GM18868 (cell line): ENCODE data around the gene DDB1.

Experiments
- ATAC-seq: cut with Tn5 transposase; IDR thresholded peaks from one replicate; pipeline ENCODE4 v1.9.1; 2021; ENCODE audit warnings: mild to moderate bottlenecking, moderate library complexity; ENCODE audit not compliant: unreplicated experiment

DDB1 gene

DNA sequence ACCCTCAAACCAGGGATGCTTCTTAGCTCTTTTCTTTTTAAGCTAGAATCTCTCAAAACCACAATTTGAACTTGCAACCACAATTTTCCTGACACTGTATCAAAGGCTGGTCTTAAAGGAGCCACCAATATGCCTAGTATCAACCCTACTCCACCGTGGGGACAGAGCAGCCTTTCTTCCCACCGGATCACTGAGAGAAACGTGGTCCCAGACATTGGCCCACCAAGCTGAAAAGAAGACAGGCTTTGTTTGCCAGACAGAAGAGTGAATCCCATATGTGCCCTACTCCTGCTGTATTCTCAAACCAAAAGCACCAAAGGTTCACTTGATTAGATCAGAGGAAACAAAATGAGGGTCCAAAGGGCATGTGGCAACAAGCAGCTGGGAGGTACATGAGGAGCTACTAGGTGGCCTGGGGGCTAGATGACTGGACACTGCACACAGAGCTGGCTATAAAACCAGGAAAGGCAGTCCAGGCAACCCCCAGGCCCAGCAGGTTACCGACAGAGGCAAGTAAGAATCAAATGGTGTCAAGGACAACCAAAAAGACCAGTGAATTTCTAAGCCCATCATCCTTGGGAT is 34.2 kb downstream of the DDB1 start:
- no peak for ATAC-seq

DNA sequence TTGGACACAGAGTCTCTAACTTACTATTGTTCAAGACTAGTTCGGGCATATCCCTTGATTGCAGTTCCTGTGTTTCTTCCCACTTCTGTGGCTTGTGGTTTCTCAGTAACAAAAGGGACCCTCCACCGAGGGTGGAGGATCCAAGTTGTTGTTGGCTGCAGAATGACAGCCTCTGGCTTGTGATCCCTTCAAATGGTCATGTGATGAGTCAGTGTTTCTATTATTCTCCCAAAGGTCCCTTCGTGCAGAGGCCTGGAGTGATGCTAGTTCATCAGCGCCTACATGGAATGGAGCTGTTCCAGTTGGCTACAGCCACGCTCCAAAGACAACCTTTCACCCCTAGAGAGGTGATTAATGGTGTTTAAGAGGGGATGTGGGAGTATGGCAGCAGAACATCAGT is 35.2 kb downstream of the DDB1 start:
- no peak for ATAC-seq

DNA sequence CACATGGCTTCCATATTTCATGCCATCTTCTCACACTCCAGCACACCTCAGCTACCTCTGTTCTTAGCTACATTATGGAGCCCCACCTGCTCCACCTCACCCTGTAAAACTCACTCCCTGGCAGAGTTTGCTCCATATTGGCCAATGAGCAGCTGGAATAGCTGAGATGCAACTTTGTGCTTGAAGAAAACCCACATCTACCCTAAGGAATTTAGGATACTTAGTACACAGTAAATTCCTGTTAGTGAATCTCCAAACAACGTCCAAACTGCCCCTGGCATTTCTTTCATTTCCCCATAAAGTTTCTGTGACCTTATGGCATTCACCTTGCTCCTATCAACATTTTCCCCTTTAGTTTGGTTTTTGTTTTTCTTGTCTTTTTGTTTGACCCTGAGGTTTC is 35.6 kb downstream of the DDB1 start:
- no peak for ATAC-seq

DNA sequence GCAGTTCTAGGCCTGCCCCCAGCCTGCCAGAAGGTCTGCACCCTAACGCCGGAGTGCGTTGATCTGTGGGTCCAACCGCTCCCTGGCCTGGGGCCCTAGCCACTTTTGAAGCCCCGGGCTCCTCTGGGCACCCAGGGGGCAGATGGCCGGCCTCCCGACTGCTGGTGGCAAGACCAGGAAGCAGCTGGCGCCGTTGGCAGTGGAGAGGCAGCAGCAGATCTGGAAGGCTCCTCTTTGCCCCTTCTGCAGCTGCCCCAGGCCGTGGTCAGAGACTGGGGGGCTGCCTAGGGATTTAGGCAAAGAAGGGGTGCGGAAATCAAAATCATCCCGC is 37.3 kb downstream of the DDB1 start:
- ATAC-seq, result no peak

DNA sequence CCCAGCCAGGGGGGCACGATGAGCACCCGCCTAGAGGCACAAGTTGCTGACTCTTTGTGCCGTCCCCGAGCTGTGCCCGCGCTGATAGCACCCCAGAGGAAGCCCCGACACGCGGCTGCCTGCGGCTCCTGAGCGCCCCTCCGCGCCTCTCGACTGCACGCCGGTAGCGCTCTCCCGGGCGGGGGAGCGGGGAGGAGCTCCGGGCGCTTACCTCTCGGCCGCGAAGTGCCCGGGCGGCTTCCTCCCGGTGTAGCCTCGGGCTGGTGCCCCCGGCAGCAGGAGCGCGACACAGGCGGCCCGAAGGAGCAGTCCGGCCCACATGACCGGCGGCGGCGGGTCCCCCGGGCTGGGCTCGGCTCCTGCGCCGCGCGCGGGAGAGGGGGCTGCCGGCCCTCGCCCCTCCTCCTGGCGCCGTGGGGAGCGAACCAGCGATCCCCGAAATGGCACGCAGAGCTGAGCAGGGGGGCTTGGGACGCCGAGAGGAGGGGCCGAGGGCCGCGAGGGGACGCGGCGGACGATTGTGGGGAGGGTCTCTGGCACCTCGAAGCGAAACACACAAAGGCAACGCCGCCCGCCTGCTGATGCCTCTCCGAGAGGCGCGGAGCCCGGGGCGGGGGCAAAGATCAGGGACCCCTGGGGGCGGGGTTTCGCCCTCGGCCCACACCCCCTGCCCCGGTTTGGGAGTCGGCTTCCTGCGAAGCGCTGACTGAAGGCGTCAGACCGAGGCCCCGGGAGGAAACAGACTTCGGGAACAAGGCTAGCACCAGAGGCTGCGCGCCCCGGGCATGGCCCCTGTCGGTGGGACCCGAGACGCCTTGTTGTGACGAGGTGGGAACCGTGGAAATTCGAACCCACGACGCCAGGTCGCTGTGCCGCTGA is 37.9 kb downstream of the DDB1 start, which contains the start of gene VWCE:
Gene VWCE, minus strand, starts transcription at position 600 of the 879 bp plus-strand sequence. Its CDS starts 279 bp downstream, at position 321.
- ATAC-seq, result peak; percentile 75

DNA sequence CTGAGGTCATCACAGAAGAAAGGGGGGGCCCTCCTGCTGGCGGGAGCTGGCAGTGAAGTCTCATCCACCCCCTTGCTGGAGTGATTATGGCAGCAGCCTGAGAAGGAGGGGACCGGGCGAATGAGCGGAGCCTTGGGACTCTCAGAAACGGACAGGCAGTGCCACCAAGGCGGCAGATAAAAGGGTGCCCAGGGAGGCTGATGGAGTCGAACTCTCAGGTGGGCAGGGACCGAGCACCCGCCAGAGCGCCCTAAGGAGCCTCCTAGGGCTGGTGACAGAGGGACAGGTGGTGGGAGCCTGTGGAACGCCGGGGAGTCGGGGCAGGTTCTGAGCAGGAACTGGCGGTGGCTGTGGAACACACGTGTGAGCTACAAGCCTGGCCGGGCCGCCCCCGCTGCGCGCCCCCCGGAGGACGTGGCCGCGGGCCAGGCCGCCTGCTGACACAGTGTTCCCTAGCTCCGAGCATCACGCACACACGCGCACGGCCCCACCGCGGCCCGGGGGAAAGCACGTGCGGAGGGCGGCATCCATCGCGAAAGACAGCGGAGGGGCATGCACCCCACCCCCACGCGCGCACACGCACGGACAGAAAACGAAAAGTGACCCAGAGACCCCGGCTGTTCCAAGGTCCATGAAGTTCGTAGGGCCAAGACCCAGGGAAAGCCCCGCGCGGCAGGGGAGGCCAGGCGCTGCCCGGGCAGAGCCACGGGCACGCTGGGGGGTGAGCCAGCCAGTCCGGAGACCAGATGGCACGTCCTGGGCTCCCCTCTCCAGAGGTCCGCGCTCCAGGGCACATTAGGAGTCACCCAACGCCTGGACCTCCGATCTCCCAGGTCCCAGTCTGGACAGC is 38.8 kb downstream of the DDB1 start:
- peak; percentile 27 for ATAC-seq

DNA sequence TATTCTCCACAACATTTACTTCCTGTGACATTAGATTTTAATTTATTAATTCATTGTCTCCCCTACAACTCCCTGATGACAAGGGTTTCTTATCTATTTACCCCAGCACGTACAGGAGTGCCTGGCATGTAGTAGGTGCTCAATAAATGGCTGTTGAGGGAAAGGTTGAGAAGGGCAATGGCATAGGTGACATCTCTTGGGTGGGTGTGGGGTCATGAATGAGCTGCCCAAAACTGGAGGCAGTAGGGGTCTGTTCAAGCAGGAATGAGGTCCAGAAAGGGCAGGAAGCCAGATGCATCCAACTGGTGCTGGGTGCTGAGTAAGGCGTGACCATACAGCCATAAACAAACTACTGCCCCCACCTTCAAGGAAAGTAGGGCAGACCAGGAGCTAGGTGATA is 40.5 kb downstream of the DDB1 start:
- ATAC-seq, result no peak

DNA sequence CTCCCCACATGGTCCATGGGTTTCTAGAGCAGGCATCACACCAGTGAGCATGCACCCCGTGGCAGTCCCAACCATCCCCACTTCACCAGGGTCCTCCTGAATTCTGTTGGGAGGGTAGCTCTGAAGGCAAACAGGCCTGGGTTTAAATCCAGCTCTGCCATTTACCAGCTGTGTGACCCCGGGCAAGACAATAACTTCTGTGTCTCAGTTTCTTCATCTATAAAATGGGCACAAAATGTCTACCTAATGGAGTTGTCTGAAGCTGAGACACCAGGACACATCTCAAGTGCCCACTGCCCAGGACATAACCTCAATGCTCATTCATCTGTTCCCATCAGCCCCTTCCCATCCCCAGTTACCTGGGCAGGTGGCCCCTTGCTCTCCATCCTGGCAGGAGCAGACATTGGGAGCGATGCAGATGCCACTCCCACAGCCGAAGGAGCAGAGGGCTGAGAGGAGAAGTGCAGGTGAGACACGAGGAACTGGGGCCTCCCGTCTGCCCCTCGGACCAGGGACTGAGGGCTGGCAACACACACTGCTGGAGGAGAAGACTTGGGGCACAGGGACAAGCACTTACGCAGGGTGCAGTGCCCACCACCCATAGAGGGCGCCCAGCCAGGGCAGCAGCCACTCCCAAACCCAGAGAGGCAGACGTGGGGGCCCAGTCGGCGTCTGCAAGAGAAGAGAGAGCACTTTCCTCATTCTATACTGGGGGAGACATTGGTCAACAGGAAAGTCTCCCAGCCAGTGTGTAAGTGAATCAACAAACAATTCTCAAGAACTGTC is 41.8 kb downstream of the DDB1 start:
- no peak for ATAC-seq

DNA sequence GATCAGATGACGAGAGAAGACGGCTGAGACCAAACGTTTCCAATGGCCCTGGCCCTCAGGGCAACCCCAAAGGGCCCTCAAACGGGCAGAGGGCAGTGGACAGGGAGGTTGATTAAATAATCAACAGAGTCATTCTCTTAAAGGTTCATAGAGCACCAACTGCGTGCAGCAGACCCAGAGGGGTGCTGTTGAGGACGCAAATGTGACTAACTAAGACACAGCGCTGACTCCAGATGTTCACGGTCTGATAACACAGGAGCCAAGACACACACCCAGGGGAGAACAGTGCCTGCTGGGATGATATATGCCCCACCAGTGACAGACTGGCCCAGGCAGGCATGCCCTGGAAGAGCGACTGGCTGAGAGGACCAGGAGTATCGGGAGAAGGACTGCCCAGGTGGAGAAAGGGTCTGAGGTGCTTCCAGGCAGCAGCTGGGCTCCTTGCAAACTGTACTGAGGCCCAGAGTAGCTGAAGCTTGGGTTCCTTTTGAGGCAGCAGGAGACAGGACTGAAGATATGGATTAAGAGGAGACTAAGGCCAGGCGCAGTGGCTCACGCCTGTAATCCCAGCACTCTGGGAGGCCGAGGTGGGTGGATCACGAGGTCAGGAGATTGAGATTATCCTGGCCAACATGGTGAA is 45.4 kb downstream of the DDB1 start:
- no peak for ATAC-seq

DNA sequence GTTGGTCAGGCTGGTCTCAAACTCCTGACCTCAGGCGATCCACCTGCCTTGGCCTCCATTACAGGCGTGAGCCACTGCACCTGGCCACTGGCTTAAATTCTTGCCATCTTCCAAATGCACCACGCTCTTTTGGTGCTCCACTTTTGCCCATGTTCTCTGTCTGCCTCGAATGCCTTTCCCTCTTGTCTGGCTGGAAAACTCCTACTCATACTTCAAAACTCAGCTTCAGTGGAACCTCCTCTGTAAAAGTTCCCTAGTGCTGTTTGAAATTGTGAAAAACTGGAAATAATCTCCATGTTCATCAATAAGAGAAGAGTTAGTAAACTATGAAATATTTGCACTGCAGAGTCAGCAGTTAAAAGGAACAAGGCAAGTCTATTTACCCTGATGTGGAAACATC is 49.3 kb downstream of the DDB1 start:
- ATAC-seq, result no peak

DNA sequence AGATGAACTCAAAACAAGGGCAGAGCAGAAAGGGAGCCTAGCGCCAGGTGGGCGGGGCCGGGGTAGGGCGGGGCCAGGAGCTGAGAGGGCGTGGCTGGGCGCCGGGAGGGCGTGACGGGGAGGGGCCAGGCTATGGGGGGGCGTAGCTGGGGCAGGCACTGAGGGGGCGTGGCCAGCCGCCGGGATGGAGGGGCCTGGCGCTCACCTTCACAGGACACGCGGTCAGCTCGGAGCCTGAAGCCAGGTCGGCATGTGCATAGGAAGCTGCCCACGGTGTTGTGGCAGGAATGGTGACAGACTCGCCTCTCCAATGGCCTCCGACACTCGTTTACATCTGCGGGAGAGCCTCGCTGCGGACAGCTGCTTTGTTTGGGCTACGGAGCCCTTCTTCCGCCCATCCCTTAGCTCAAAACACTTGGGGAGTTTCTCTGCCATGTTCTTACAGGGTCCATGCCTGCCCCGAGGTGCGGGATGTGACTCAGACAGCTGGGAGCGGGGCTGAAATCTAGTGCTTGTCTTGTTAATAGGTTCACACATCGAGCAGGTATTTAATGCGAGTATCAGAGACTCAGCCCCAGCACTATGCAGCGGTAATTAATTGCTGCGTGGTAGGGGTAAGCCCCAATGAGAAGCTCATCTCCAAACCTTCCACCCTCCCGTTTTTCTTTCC is 51.2 kb downstream of the DDB1 start:
- ATAC-seq, result no peak

DNA sequence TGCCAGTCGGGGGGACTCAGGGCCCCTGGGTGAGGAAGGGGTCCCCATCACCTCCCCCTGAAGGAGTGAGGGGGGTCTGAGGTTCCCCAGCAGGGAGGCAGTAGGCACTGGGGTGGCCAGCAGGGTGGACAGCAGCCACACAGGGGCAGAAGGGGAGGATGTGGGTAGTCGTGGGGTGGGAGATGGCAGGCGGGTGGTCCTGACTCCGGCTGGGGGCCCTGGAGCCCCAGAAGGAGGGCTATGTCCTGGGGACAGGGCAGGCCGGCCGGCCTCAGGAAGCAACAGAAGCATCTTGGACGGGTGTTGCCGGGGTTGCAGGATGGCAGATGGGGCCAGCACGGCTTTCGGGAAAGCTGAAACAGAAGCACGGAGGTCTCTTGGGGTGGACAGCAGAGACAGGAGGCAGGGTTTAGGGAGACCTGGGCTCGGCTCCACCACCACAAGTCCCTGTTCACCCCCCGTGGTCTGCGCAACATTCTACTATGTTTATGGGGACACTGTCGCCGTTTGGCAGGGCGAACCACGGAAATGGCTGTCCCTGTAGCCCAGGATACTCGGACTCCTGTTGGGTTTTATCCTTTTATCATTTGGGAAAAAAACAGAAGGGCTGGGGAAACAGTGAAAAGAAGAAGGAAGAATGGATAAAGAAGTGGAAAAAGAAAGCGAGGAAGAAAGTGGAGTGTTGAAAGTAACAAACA is 51.9 kb downstream of the DDB1 start:
- no peak for ATAC-seq

DNA sequence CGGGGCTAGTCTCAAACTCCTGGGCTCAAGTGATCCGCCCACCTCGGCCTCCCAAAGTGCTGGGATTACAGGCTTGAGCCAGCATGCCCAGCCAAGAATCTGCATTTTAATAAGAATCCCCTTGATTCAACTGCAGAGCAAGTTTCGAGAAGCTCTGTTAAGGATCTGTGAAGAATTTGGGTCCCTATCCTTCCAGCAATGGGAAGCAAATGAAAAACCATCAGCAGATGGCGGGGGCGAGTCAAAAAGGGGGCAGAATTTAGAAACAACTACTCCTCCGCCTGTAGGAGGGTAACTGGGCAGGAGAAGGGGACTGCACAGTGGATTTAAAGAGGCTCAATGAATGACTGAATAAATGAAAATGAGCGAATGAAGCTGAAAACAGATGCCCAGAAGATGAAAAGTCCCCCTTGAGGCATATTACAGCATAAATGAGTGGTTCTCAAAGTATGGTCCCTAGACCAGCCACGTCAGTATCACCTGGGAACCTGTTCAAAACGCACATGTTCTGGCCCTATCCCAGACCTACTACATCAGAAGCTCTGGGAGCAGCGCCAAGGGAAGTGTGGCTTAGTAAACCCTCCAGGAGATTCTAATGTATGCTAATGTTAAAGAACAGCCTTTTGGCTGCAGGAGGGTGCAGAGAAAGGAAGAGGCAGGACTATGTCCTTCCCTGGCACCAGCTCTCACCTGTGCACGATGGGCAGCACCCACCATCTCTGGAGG is 52.8 kb downstream of the DDB1 start:
- ATAC-seq, result no peak

DNA sequence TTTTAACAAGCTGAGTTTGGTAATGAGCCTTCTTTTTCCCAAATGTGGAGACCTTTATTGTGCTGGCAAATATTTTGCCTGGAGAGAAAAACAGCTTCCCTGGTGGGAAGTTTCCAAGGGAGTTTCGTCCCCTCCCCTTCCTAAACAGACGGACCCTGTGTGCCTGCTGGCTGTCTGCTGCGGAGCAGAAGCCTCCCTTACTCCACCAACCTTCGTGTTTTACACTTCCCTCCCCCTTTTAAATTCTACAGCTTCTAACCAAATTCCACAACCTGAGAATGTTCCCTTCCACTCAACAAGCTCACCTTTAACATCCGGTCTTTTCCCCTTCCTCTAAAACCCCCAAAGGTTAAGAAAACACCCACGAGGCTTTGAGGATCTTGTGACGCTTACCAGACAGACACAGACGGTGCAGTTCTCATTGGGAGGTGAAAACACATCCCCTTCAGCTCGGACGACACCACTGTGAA is 54.9 kb downstream of the DDB1 start:
- no peak for ATAC-seq

DNA sequence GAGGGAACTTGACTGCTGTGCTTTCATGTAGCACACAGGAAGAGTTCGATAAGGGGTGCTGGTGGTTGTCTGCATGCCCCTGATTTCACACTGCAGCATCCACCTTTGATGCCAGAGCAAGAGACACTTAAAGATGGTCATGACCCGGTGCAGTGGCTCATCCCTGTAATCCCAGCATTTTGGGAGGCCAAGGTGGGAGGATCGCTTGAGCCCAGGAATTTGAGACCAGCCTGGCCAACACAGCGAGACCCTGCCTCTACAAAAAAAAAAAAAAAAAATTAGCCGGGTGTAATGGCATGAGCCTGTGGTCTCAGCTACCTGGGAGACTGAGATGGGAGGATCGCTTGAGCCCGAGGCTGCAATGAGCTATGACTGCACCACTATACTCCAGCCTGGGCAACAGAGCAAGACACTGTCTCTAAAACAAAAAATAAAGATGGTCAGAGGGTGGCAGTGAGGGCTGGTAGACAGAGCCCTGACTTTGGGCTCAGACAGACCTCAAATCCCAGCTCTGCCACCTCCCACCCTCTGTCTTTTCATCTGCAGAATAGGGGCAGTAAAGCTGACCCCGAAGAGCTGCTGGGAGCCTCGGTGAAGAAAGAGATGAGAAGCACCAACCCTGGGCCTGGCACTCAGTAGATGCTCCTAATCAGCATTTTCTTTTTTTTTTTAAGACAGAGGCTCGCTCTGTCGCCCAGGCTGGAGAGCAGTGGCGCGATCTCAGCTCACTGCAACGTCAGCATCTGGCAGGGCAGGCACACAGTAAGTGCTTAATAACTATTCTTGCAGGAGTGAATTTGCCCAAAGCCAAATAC is 55.5 kb downstream of the DDB1 start:
- ATAC-seq, result no peak

DNA sequence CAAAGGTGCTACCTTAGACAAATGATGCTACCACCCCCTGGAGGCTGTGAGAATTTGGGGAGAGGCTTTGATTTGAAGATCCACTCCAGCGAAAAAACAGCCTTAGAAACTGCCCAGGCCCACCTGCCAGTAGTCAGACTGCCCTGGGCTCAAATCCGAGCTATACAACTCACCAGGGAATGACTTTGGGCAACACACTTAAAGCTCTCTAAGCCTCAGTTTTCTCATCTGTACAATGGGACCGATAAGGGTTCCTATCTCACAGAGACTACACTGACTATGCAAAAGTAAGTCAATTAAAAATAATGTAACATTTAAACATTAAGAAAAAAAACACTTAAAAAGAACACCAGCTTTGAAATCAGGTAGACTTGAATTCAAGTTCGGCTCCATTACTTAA is 57.7 kb downstream of the DDB1 start:
- no peak for ATAC-seq

DNA sequence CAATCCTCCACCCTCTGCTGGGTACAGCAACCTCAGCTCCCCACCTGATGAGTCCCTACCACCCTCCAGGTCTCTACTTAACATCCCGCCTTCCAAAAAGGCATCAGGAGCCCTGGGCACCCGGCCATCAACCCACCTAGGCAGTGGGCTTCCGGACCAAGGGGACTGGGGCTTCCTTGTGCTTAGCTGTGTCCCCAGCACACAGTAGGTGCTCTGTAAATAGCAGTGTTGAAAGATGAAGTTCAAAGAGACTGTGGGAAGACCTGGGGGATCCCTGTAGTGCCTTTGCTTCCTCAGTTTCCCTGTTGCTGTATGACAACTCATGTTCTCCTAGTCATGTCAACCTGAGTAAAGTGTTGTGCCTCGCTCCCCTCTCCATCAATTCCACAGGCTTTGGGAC is 58.8 kb downstream of the DDB1 start:
- ATAC-seq, result no peak
